ENCODE measurements around the gene IGFBP1.

IGFBP1 gene

GRCh38 chr7:45911311-45911710 lies 23.0 kb downstream of the IGFBP1 start:
- TF ChIP-seq FOXM1 (IDR thresholded peaks at IDR 0.05; ENCODE audit: borderline replicate concordance, low read depth) (no peak), EGR1 (IDR thresholded peaks at IDR 0.05) (no peak), YY1 (IDR thresholded peaks at IDR 0.05; ENCODE audit: low read depth) (no peak), REST (IDR thresholded peaks at IDR 0.05; ENCODE audit: low read depth) (no peak), TCF12 (IDR thresholded peaks at IDR 0.05; ENCODE audit: low read depth) (no peak), TAF1 (IDR thresholded peaks at IDR 0.05; ENCODE audit: low read depth) (no peak), ZBTB7A (IDR thresholded peaks at IDR 0.05; ENCODE audit: low read depth) (no peak), RAD21 (IDR thresholded peaks at IDR 0.05; ENCODE audit: low read depth) (no peak), CEBPB (IDR thresholded peaks at IDR 0.05) (no peak), NFIC (IDR thresholded peaks at IDR 0.05) (no peak)
- TF ChIP-seq, protein P1, sequence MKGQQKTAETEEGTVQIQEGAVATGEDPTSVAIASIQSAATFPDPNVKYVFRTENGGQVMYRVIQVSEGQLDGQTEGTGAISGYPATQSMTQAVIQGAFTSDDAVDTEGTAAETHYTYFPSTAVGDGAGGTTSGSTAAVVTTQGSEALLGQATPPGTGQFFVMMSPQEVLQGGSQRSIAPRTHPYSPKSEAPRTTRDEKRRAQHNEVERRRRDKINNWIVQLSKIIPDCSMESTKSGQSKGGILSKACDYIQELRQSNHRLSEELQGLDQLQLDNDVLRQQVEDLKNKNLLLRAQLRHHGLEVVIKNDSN (IDR thresholded peaks at IDR 0.05): no peak

DNA sequence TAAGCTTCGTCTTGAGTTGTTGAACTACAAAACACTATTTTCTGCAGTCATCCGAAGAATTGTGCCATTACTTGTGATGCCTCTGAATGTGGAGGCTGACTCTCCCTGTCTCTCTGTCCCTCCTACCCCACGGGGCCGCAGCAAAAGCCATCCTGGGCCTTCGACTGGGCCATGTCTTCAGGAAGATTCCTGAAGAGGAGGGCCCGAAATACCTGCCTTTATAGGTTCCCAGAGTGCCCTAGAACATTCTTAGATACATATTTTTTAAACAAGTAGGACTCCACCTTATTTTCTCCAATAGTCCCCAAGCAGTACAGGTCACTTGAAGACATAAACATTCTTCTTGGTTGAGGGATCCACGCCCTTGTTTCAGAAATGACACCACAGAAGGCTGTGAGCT lies 24.7 kb downstream of the IGFBP1 start:
- TF ChIP-seq EP300 (IDR thresholded peaks at IDR 0.05; ENCODE audit: borderline replicate concordance) (no peak), TCF12 (IDR thresholded peaks at IDR 0.05; ENCODE audit: low read depth) (no peak), EGR1 (IDR thresholded peaks at IDR 0.05) (no peak), YY1 (IDR thresholded peaks at IDR 0.05; ENCODE audit: low read depth) (no peak), CEBPB (IDR thresholded peaks at IDR 0.05) (no peak), FOXM1 (IDR thresholded peaks at IDR 0.05; ENCODE audit: borderline replicate concordance, low read depth) (no peak), REST (IDR thresholded peaks at IDR 0.05; ENCODE audit: low read depth) (no peak), NFIC (IDR thresholded peaks at IDR 0.05) (no peak), RAD21 (IDR thresholded peaks at IDR 0.05; ENCODE audit: low read depth) (no peak), TEAD4 (IDR thresholded peaks at IDR 0.05) (no peak), CREB1 (IDR thresholded peaks at IDR 0.05; ENCODE audit: low read depth) (no peak), ZBTB7A (IDR thresholded peaks at IDR 0.05; ENCODE audit: low read depth) (no peak), TAF1 (IDR thresholded peaks at IDR 0.05; ENCODE audit: low read depth) (no peak)
- TF ChIP-seq, protein P1 (IDR thresholded peaks at IDR 0.05): no peak
- TF ChIP-seq, protein P2, sequence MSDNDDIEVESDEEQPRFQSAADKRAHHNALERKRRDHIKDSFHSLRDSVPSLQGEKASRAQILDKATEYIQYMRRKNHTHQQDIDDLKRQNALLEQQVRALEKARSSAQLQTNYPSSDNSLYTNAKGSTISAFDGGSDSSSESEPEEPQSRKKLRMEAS (IDR thresholded peaks at IDR 0.05): no peak

DNA sequence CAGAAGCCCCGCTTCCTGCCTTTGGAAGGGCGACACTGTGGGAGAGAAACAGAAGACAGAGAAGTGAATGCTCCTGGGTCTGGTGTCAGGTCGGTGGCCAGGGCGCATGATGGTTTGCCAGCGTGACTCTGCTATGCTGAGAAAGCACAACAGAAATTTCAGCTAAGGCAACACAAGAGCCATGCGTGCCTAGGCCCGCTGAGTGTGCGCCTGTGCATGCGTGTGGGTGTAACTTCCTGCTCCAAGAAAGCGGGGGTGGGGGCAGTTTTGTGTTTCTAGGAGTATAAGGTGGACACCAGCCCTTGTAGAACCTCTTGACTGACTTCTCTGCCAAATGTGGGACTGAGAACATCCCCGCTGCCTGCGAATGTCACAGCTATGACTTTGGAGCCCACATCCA lies 26.6 kb downstream of the IGFBP1 start:
- TF ChIP-seq EP300 (IDR thresholded peaks at IDR 0.05; ENCODE audit: borderline replicate concordance): no peak
- no peak for TF ChIP-seq YY1 (IDR thresholded peaks at IDR 0.05; ENCODE audit: low read depth)
- TF ChIP-seq, protein P1 (IDR thresholded peaks at IDR 0.05): no peak
- no peak for TF ChIP-seq CREB1 (IDR thresholded peaks at IDR 0.05; ENCODE audit: low read depth)
- no peak for TF ChIP-seq CEBPB (IDR thresholded peaks at IDR 0.05)
- no peak for TF ChIP-seq FOXM1 (IDR thresholded peaks at IDR 0.05; ENCODE audit: borderline replicate concordance, low read depth)
- no peak for TF ChIP-seq TCF12 (IDR thresholded peaks at IDR 0.05; ENCODE audit: low read depth)

GRCh38 chr7:45915606-45916005 lies 27.3 kb downstream of the IGFBP1 start:
- TF ChIP-seq EGR1 (IDR thresholded peaks at IDR 0.05): no peak
- TF ChIP-seq EP300 (IDR thresholded peaks at IDR 0.05; ENCODE audit: borderline replicate concordance): no peak
- no peak for TF ChIP-seq REST (IDR thresholded peaks at IDR 0.05; ENCODE audit: low read depth)
- no peak for TF ChIP-seq TEAD4 (IDR thresholded peaks at IDR 0.05)
- no peak for TF ChIP-seq ZBTB7A (IDR thresholded peaks at IDR 0.05; ENCODE audit: low read depth)
- TF ChIP-seq, protein P2 (IDR thresholded peaks at IDR 0.05): no peak
- TF ChIP-seq NFIC (IDR thresholded peaks at IDR 0.05): no peak
- TF ChIP-seq CREB1 (IDR thresholded peaks at IDR 0.05; ENCODE audit: low read depth): no peak
- no peak for TF ChIP-seq FOXM1 (IDR thresholded peaks at IDR 0.05; ENCODE audit: borderline replicate concordance, low read depth)
- no peak for TF ChIP-seq YY1 (IDR thresholded peaks at IDR 0.05; ENCODE audit: low read depth)
- no peak for TF ChIP-seq RAD21 (IDR thresholded peaks at IDR 0.05; ENCODE audit: low read depth)
- TF ChIP-seq TAF1 (IDR thresholded peaks at IDR 0.05; ENCODE audit: low read depth): no peak
- no peak for TF ChIP-seq CEBPB (IDR thresholded peaks at IDR 0.05)
- TF ChIP-seq TCF12 (IDR thresholded peaks at IDR 0.05; ENCODE audit: low read depth): no peak
- TF ChIP-seq, protein P1 (IDR thresholded peaks at IDR 0.05): no peak

Data from Ishikawa (cell line).